Liver (tissue), 9 donors: Measurements from ENCODE around the gene GRB2. TPM values are rescaled to one million over a fixed set of nuclear protein-coding genes. Genes with fewer than 3 reads are reported as not detected.

Source experiments
- DNase-seq: peaks from one replicate; pipeline ENCODE4 v3.0.0-alpha.2; 2017; ENCODE audit warnings: low spot score
- H3K27ac ChIP-seq, 2 donors: one replicate each; pipeline ENCODE4 v1.7.0; 2013; ENCODE audit warnings: inconsistent platforms in 2 of 2, low read length in 2 of 2, control low read depth in 1 of 2, low read depth in 1 of 2, mild to moderate bottlenecking in 1 of 2
- H3K27me3 ChIP-seq, 4 donors: one replicate each; pipeline versions ENCODE4 v1.6.1 to v1.7.0; 2013; ENCODE audit warnings: low read length in 3 of 4, inconsistent platforms in 1 of 4, mild to moderate bottlenecking in 1 of 4, moderate library complexity in 1 of 4; ENCODE audit not compliant: control insufficient read depth in 4 of 4, insufficient read depth in 4 of 4
- H3K36me3 ChIP-seq, 4 donors: one replicate each; pipeline versions ENCODE4 v1.6.1 to v1.7.0; 2013; ENCODE audit warnings: low read length in 3 of 4, mild to moderate bottlenecking in 3 of 4, low read depth in 1 of 4, moderate library complexity in 1 of 4; ENCODE audit not compliant: control insufficient read depth in 4 of 4, insufficient read depth in 3 of 4
- H3K4me1 ChIP-seq, 4 donors: one replicate each; pipeline versions ENCODE4 v1.6.1 to v1.7.0; 2013; ENCODE audit warnings: low read length in 3 of 4, mild to moderate bottlenecking in 3 of 4, moderate library complexity in 1 of 4; ENCODE audit not compliant: control insufficient read depth in 4 of 4, insufficient read depth in 4 of 4
- H3K4me3 ChIP-seq, 3 donors: one replicate each; pipeline versions ENCODE4 v1.6.1 to v1.7.0; 2013; ENCODE audit warnings: low read length in 3 of 3, control low read depth in 1 of 3, low read depth in 1 of 3, mild to moderate bottlenecking in 1 of 3
- H3K9ac ChIP-seq, 2 donors: one replicate each; pipeline ENCODE4 v1.7.0; 2013; ENCODE audit warnings: low read length in 2 of 2, mild to moderate bottlenecking in 2 of 2, moderate library complexity in 2 of 2, control low read depth in 1 of 2, low read depth in 1 of 2
- H3K9me3 ChIP-seq, 4 donors: one replicate each; pipeline versions ENCODE4 v1.6.1 to v1.7.0; 2013; ENCODE audit warnings: low read length in 3 of 4; ENCODE audit not compliant: control insufficient read depth in 4 of 4
- ATF3 ChIP-seq: IDR thresholded peaks from 2 replicates; pipeline ENCODE4 v1.6.1; 2016; ENCODE audit warnings: antibody characterized with exemption
- CTCF ChIP-seq: fragments of 150-350 bp; IDR thresholded peaks from 2 replicates; pipeline ENCODE4 v1.5.1; 2017; ENCODE audit warnings: improper control_type of control experiment, low read depth, low read length; ENCODE audit not compliant: missing input control
- EGR1 ChIP-seq, 2 donors: IDR thresholded peaks; 2 replicates each; pipeline ENCODE4 v1.6.1; 2016 to 2018; ENCODE audit warnings: antibody characterized with exemption in 2 of 2, low read depth in 2 of 2
- FOXA1 ChIP-seq: IDR thresholded peaks from 2 replicates; pipeline ENCODE4 v1.6.1; 2016; ENCODE audit warnings: antibody characterized with exemption
- FOXA2 ChIP-seq: IDR thresholded peaks from 2 replicates; pipeline ENCODE4 v1.6.1; 2016; ENCODE audit warnings: antibody characterized with exemption
- GABPA ChIP-seq, 2 donors: IDR thresholded peaks in 1 of 2; conservative IDR thresholded peaks in 1 of 2; 2 replicates each; pipeline ENCODE4 v1.6.1; 2016; ENCODE audit warnings: antibody characterized with exemption in 2 of 2, mild to moderate bottlenecking in 1 of 2, moderate library complexity in 1 of 2
- HNF4A ChIP-seq, 2 donors: conservative IDR thresholded peaks; 2 replicates each; pipeline ENCODE4 v1.6.1; 2016; ENCODE audit warnings: antibody characterized with exemption in 2 of 2, mild to moderate bottlenecking in 2 of 2
- HNF4G ChIP-seq: IDR thresholded peaks from 2 replicates; pipeline ENCODE4 v1.6.1; 2016; ENCODE audit warnings: antibody characterized with exemption
- JUND ChIP-seq, 2 donors: IDR thresholded peaks; 2 replicates each; pipeline ENCODE4 v1.6.1; 2016; ENCODE audit warnings: antibody characterized with exemption in 2 of 2
- RAD21 ChIP-seq, 2 donors: IDR thresholded peaks; 2 replicates each; pipeline ENCODE4 v1.6.1; 2016; ENCODE audit warnings: antibody characterized with exemption in 2 of 2, mild to moderate bottlenecking in 2 of 2
- RXRA ChIP-seq, 2 donors: IDR thresholded peaks; 2 replicates each; pipeline ENCODE4 v1.6.1; 2017 to 2018; ENCODE audit warnings: antibody characterized with exemption in 2 of 2, mild to moderate bottlenecking in 1 of 2
- TAF1 ChIP-seq: conservative IDR thresholded peaks from 2 replicates; pipeline ENCODE4 v1.6.1; 2016; ENCODE audit warnings: antibody characterized with exemption, mild to moderate bottlenecking
- ZBTB33 ChIP-seq: IDR thresholded peaks from 2 replicates; pipeline ENCODE4 v1.6.1; 2016; ENCODE audit warnings: antibody characterized with exemption
- WGBS: extraction: QIAGEN DNeasy Blood & Tissue Kit; methylation state at CpG from one replicate; pipeline ENCODE4 v1.1.7; 2013; 5-methylcytosine and 5-hydroxymethylcytosine counted together
- polyA plus RNA-seq, 2 donors: library from polyadenylated mRNA; stranded (reverse) in 1 of 2; unstranded in 1 of 2; fragments of 200-250 nt in 1 of 2; fragments of >200 nt in 1 of 2; fragmentation: Nextera tagmentation in 1 of 2; extraction: Ambion mirVana in 1 of 2; gene quantifications; one replicate each; pipeline versions ENCODE4 v1.2.1 to v1.2.3, GENCODE V29; 2013 to 2015
- total RNA-seq, 2 donors: library from RNA; depleted of rRNA; stranded (reverse); fragments of >200 nt; gene quantifications; one replicate each; pipeline ENCODE4 v1.2.3, GENCODE V29; 2014
- donor health status: healthy.
- donor health status: healthy.
- donor health status: healthy.
- donor health status: healthy.
- donor health status: healthy.

Gene GRB2
- total and polyA plus RNA-seq, 4 donors: 36.0 to 91.8 (median 49.6) TPM

DNA sequence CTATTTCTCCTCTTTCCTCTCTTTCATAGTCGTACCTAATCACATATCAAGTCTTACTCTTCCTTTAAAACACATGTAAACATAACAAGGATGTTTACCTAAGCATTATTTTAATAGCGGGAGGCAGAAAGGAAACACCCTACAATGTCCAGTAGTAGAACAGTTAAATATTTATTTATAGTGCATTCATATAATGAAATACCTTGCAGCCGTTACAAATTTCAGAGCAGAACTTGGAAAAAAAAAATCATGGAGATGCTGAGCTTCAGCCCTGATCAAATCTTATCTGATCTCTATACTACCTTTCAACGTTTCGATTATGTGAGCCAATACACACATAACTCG, 39.6 kb downstream of the GRB2 start:
- DNase-seq: no peak
- H3K9me3 ChIP-seq: no peaks in the 10 kb centered on the region
- no peak overlapping the region for H3K4me3 ChIP-seq
- peaks cover 9 to 14% (median 12%) of the 10 kb centered on the region in 4 donors for H3K4me1 ChIP-seq
- 52% methylated on average over 6 of the region's 6 CpGs for WGBS
- H3K27ac ChIP-seq: no peak overlapping the region
- no peak overlapping the region for H3K9ac ChIP-seq
- no peaks in the 10 kb centered on the region for H3K27me3 ChIP-seq
- H3K36me3 ChIP-seq: no peaks in the 10 kb centered on the region
- no peak for TF ChIP-seq RXRA (IDR thresholded peaks at IDR 0.05)
- TF ChIP-seq CTCF: no peak
- no peak for TF ChIP-seq HNF4A (conservative IDR thresholded peaks at IDR 0.05)
- TF ChIP-seq FOXA1: no peak
- TF ChIP-seq HNF4G: no peak
- TF ChIP-seq GABPA (IDR thresholded peaks at IDR 0.05 in 1 of 2, conservative IDR thresholded peaks at IDR 0.05 in 1 of 2): no peak
- no peak for TF ChIP-seq TAF1
- no peak for TF ChIP-seq EGR1 (IDR thresholded peaks at IDR 0.05; ENCODE audit: low read depth in 2 of 2)
- no peak for TF ChIP-seq ZBTB33

GRCh38 chr17:75365009-75365930, 40.2 kb downstream of the GRB2 start:
- Histone ChIP-seq H3K4me3 (no peak overlapping the region), H3K27me3 (no peaks in the 10 kb centered on the region), H3K27ac (no peak overlapping the region), H3K9me3 (no peaks in the 10 kb centered on the region), H3K4me1 (peaks cover 10 to 19% (median 13%) of the 10 kb centered on the region in 4 donors), H3K36me3 (no peaks in the 10 kb centered on the region), H3K9ac (no peak overlapping the region)
- TF ChIP-seq CTCF (no peak), EGR1 (IDR thresholded peaks at IDR 0.05; ENCODE audit: low read depth in 2 of 2) (no peak), JUND (IDR thresholded peaks at IDR 0.05) (no peak), ATF3 (no peak), FOXA1 (no peak), RAD21 (IDR thresholded peaks at IDR 0.05) (no peak), FOXA2 (no peak), ZBTB33 (no peak)
- WGBS: 83% methylated on average over 8 of the region's 8 CpGs
- no peak for DNase-seq
